ENCODE results near the gene OLFML2A.

DNA sequence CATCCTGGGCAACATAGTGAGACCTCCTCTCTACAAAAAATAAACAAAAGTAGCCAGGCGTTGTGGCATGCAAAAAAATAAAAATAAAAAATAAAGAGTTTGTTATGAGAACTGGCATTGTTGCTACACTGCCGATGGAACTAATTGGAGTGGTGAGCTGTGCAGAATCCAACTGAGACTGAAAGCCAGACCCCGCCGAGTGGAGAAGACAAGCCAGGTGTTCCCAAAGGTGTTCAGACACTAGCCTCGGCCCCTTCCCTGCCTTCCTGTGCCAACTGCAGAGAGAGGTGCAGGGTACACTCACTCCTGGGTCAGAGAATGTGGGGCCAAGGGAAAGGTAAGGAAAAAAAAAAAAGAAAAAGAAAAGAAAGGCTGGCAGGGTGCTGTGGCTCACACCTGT is 38.7 kb downstream of the OLFML2A start:
- TF ChIP-seq CTCF (conservative IDR thresholded peaks at IDR 0.05; ENCODE audit: low read length) (no peak), EZH2phosphoT487 (IDR thresholded peaks at IDR 0.05; ENCODE audit: borderline replicate concordance) (no peak)
